ENCODE results near the gene PTGFR. TPM values are rescaled to one million over a fixed set of nuclear protein-coding genes. Genes with fewer than 3 reads are reported as not detected.

PTGFR gene
- total and polyA plus RNA-seq, 10 of the 15 experiments (the other 5 are each of a cell fraction or from before 2014, with no cell fraction given): not detected

GRCh38 chr1:78520843-78521242 lies 30.1 kb downstream of the PTGFR start:
- Histone ChIP-seq H4K20me1 (ENCODE audit: control insufficient read depth, insufficient read depth) (no peaks in the 10 kb centered on the region), H2AFZ (ENCODE audit: control insufficient read depth, low read depth, low read length) (no peak overlapping the region), H3K9me3 (replicated peaks; ENCODE audit: control insufficient read depth, insufficient read depth, low read length) (no peaks in the 10 kb centered on the region), H3K27me3 (replicated peaks in 1 of 2; ENCODE audit: control insufficient read depth in 2 of 2, insufficient read depth in 2 of 2, low read length in 1 of 2) (no peaks in the 10 kb centered on the region), H3K4me3 (no peak overlapping the region), H3K4me1 (ENCODE audit: control insufficient read depth, insufficient read depth, low read length) (no peaks in the 10 kb centered on the region), H3K36me3 (ENCODE audit: control insufficient read depth in 2 of 2, insufficient read depth in 2 of 2, low read length in 1 of 2) (no peaks in the 10 kb centered on the region), H3K79me2 (ENCODE audit: control insufficient read depth, insufficient read depth, low read length) (no peaks in the 10 kb centered on the region), H3K9ac (ENCODE audit: control insufficient read depth, insufficient read depth, low read length) (no peak overlapping the region), H3K4me2 (ENCODE audit: control insufficient read depth, insufficient read depth) (no peak overlapping the region), H3K27ac (ENCODE audit: control insufficient read depth, insufficient read depth) (no peak overlapping the region)
- DNase-seq (ENCODE audit: low read depth, low spot score): no peak
- POLR2A ChIA-PET: no interaction called here
- 30% methylated on average over 3 of the region's 3 CpGs for WGBS (ENCODE audit: insufficient coverage, insufficient replicate concordance, low lambda C conversion rate, missing lambda C conversion rate)
- SMC1A ChIA-PET (ENCODE audit: uncharacterized antibody, unreplicated experiment): no interaction called here
- in situ Hi-C loops (cut with MboI) (no loop called here), intact Hi-C loops (cut with micrococcal nuclease; ENCODE audit: unreplicated experiment) (no loop called here)
- CTCF ChIA-PET: no interaction called here
- FAIRE-seq: no peak
- BruUV-seq (replicated peaks): no TSS peak
- TF ChIP-seq ESRRA (IDR thresholded peaks at IDR 0.05; ENCODE audit: low read length): no peak
- TF ChIP-seq RCOR1 (conservative IDR thresholded peaks at IDR 0.05; ENCODE audit: low read depth, low read length): no peak
- TF ChIP-seq POLR2AphosphoS5 (IDR thresholded peaks at IDR 0.05; ENCODE audit: low read length): no peak
- no peak for TF ChIP-seq NR2F1 (conservative IDR thresholded peaks at IDR 0.05)
- TF ChIP-seq TCF12 (IDR thresholded peaks at IDR 0.05; ENCODE audit: low read depth, low read length): no peak
- RAD21 ChIA-PET (ENCODE audit: unreplicated experiment): no interaction called here
- ATAC-seq: no peak

- no peak overlapping the region for H2AFZ ChIP-seq (ENCODE audit: control insufficient read depth, low read depth, low read length)
- ChIA-PET RAD21 (ENCODE audit: unreplicated experiment) (no interaction called here), SMC1A (ENCODE audit: uncharacterized antibody, unreplicated experiment) (no interaction called here), POLR2A (no interaction called here), CTCF (no interaction called here)
- no peak overlapping the region for H3K4me2 ChIP-seq (ENCODE audit: control insufficient read depth, insufficient read depth)
- no peak for ATAC-seq
- no peak for FAIRE-seq
- no peak overlapping the region for H3K27ac ChIP-seq (ENCODE audit: control insufficient read depth, insufficient read depth)
- WGBS (ENCODE audit: insufficient coverage, insufficient replicate concordance, low lambda C conversion rate, missing lambda C conversion rate): 14% methylated on average over 2 of the region's 2 CpGs
- H3K9me3 ChIP-seq (replicated peaks; ENCODE audit: control insufficient read depth, insufficient read depth, low read length): no peaks in the 10 kb centered on the region
- in situ Hi-C loops (cut with MboI): no loop called here
- no peak overlapping the region for H3K9ac ChIP-seq (ENCODE audit: control insufficient read depth, insufficient read depth, low read length)
- H3K27me3 ChIP-seq (replicated peaks in 1 of 2; ENCODE audit: control insufficient read depth in 2 of 2, insufficient read depth in 2 of 2, low read length in 1 of 2): no peaks in the 10 kb centered on the region
- DNase-seq (ENCODE audit: low read depth, low spot score): no peak
- H3K4me1 ChIP-seq (ENCODE audit: control insufficient read depth, insufficient read depth, low read length): no peaks in the 10 kb centered on the region
- H4K20me1 ChIP-seq (ENCODE audit: control insufficient read depth, insufficient read depth): no peaks in the 10 kb centered on the region
- BruUV-seq (replicated peaks): no TSS peak
- H3K79me2 ChIP-seq (ENCODE audit: control insufficient read depth, insufficient read depth, low read length): no peaks in the 10 kb centered on the region
- no peaks in the 10 kb centered on the region for H3K36me3 ChIP-seq (ENCODE audit: control insufficient read depth in 2 of 2, insufficient read depth in 2 of 2, low read length in 1 of 2)
- no peak for TF ChIP-seq MEF2A (IDR thresholded peaks at IDR 0.05; ENCODE audit: insufficient read depth, low read depth, low read length)
- no peak for TF ChIP-seq TARDBP (IDR thresholded peaks at IDR 0.05; ENCODE audit: borderline replicate concordance)
- no peak for TF ChIP-seq PML (IDR thresholded peaks at IDR 0.05; ENCODE audit: low read length)
- TF ChIP-seq ZNF622 (IDR thresholded peaks at IDR 0.05): no peak
- TF ChIP-seq NBN (IDR thresholded peaks at IDR 0.05): no peak
- TF ChIP-seq MTA2 (IDR thresholded peaks at IDR 0.05; ENCODE audit: low read depth): no peak
- TF ChIP-seq SMARCA5 (IDR thresholded peaks at IDR 0.05): no peak
- intact Hi-C loops (cut with micrococcal nuclease; ENCODE audit: unreplicated experiment): no loop called here
- no peak overlapping the region for H3K4me3 ChIP-seq
Observed at GRCh38 chr1:78522136-78522535, 31.4 kb downstream of the PTGFR start.
